ENCODE results near the gene RBM18.

Gene RBM18

DNA sequence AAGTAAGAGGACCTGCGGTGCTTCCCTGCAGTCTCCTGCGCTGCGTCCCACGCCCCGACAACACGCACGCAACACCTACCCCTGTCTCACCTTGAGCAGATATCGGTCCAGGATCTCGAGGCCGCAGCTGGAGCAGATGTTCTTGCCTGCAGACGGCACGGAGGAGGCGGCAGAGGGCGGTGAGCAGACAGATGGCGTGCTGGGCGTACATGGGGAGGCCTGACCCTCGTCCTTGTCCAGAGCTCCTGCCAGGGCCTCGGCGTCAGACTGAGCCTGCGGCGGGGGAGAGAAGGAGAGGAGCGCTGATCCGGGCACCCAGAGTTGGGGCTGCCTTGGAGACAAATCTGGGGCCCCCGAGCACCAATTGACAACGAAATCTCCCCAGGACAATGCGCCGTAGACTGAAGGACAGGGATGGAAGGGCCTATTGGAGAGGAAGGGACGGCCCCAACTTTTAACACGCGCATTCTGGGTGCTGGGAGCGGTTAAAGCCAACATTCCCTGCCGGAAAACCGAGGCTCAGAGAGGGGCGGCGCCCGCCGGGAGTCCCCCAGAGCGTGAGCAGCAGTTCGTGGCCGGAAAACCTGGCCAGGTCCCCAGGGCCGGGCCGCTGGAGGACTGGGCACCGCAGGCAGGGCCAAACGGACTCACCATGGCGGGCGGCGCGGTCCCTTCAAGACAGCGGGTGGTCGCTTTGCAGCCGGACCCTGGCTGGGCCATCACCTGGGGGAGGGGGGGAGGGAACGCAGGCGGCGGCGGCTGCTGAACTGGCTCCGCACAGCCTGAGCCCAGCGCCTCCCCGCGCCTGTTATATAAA lies 37.7 kb downstream of the RBM18 start:
- no peak for TF ChIP-seq JUND (IDR thresholded peaks at IDR 0.05; ENCODE audit: low read depth)
- DNase-seq (ENCODE audit: low read depth in 1 of 2, low spot score in 1 of 2), result no peak
- in situ Hi-C loops (cut with HindIII; ENCODE audit: low pct_unique_long_range_greater_than_20kb, low sequenced_read_pairs), result no loop called here

DNA sequence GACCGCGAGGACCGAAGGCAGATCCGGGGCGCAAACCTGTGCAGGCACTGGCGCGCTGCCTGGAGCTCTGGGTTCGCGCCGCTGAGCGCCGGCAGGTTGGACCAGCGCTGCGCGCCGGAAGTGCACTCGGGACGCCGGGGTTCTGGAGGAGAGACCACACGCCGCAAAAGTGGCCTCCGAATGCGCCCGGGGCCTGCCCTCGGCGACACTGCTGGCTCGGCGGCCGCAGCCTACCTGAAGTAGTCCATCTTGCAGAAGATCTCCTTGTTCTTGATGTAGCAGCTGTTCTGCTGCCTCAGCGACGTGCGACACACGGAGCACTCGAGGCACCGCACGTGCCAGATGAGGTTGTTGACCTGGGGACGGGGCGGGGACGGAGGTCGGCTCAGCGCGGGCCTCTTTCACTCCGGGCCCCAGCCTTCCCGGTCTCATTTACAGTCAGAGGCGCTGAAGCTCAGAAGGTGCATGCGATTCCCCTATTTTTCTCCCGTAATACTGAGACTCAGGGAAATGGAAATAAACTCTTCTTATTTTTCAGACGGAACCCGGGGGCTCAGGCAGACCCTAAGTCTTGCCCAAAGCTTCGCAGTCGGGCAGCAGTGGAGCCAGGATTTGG lies 38.4 kb downstream of the RBM18 start:
- TF ChIP-seq JUND (IDR thresholded peaks at IDR 0.05; ENCODE audit: low read depth), result no peak
- in situ Hi-C loops (cut with HindIII; ENCODE audit: low pct_unique_long_range_greater_than_20kb, low sequenced_read_pairs), result no loop called here
- DNase-seq (ENCODE audit: low read depth in 1 of 2, low spot score in 1 of 2), result no peak

DNA sequence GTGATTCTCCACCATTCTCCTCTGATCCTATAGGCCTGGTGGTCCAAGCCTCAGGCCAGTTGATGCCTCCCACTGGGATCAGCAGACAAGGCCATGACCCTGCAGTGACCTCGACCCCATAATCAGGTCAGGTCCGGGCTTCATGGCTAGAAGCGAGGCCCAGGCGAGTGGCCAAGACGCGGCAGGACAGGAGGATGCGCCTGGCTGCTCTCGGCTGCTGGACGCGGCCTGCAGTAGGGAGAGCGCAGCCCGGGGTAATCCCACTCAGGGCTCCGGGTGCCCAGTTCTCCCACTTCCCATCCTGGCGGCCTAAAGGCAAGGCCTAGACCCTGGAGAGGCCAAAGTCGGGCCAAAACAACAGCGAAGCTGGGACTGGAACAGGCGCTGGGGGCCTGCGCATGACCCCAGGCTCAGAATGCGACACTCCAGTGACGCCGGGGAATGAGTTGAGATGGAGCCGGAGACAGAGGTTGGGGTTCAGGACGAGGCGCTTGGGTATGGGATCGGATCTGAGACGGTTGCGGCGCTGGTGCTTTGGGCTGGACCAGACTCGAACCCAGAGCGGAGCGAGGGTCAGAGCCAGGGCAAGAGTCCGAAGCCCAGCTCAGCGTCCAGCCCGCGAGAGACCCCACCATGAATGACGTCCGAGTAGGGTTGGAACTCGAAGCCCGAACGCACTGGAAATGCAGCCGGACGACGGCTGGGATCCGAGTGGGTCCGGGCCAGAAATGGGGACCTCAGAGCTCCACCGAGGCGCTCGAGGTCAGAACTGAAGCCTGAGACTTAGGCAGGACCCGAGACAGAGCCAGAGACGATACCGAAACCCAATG lies 39.1 kb downstream of the RBM18 start:
- in situ Hi-C loops (cut with HindIII; ENCODE audit: low pct_unique_long_range_greater_than_20kb, low sequenced_read_pairs), result no loop called here
- DNase-seq (ENCODE audit: low read depth in 1 of 2, low spot score in 1 of 2), result no peak
- no peak for TF ChIP-seq JUND (IDR thresholded peaks at IDR 0.05; ENCODE audit: low read depth)

DNA sequence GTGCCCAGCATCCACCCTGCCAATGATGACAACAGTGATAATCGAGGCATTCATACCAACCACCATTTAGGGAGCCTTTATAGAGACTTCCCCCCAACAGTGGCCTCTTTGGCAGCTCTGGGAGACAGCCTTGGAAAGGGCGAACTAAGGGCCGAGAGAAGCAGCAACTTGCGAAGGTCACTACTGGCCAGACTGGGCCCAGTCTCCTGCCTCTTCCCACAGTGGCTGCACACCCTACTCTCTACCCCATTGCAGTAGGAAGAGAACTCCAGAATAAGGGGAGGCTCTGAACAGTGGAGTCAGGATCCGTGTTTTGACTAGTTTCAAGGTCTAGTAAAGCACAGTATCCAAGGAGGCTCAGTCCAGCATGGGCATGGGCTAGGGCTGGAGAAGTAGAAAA lies 41.2 kb downstream of the RBM18 start:
- no peak for DNase-seq (ENCODE audit: low read depth in 1 of 2, low spot score in 1 of 2)
- no peak for TF ChIP-seq JUND (IDR thresholded peaks at IDR 0.05; ENCODE audit: low read depth)
- in situ Hi-C loops (cut with HindIII; ENCODE audit: low pct_unique_long_range_greater_than_20kb, low sequenced_read_pairs), result no loop called here

DNA sequence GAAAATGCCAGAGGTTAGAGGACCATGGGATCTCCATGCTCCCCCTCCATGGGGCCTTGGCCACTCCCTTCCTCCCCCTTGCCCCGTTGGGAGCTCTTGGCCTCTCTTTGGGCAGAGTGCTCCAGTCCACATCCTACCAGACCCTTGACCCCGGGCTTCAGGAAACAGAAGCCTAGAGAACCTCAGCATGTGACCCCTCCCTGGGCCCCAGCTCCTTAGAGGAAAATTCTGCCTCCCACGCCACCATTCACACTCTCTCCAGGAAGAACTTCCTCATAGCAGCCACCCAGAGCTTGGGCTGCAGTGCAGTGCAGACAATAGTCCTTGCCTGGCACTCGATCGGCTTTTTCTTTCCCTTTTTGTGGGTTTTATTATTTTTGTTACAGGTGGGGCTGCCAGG lies 41.8 kb downstream of the RBM18 start:
- in situ Hi-C loops (cut with HindIII; ENCODE audit: low pct_unique_long_range_greater_than_20kb, low sequenced_read_pairs), result no loop called here
- no peak for TF ChIP-seq JUND (IDR thresholded peaks at IDR 0.05; ENCODE audit: low read depth)

DNA sequence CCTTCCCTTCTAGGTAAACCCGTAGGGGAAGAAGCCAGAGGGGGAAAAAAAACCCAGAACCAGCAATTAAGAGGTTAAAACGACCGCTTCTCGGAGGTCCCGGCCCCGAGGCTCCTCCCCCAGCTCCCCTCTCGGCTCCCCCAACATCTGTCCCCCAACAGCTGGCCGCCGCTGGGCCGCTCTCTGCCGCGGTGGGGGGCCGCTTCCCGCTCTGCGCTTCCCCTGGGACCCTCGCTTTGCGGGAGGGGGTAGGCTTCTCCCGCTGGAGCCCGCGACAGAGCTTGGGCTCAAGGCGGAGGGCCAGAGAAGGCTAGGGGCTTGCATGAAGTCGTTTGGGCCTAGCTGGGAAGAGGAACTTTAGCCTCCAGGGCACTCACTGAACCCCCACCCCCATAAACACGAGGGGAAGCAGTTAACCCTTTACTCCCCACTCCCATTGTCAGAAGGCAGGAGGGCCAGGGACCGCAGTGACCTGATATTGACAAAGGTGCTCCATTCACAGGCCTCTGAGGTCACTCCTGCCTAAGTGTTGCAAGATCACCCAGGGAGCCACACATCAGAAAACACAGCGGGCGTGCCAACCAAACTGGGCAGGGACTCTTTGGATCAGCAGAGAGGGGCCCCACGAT lies 43.3 kb downstream of the RBM18 start:
- no peak for DNase-seq (ENCODE audit: low read depth in 1 of 2, low spot score in 1 of 2)
- TF ChIP-seq JUND (IDR thresholded peaks at IDR 0.05; ENCODE audit: low read depth), result no peak
- in situ Hi-C loops (cut with HindIII; ENCODE audit: low pct_unique_long_range_greater_than_20kb, low sequenced_read_pairs), result no loop called here

More for the DNA sequence above, 41.8 kb downstream of the RBM18 start:
- no peak for DNase-seq (ENCODE audit: low read depth in 1 of 2, low spot score in 1 of 2)

- no peak for TF ChIP-seq JUND (IDR thresholded peaks at IDR 0.05; ENCODE audit: low read depth)
- DNase-seq (ENCODE audit: low read depth in 1 of 2, low spot score in 1 of 2), result no peak
- in situ Hi-C loops (cut with HindIII; ENCODE audit: low pct_unique_long_range_greater_than_20kb, low sequenced_read_pairs), result no loop called here
Measured at GRCh38 chr9:122220673-122221182, 43.9 kb downstream of the RBM18 start.

GRCh38 chr9:122219856-122220672 lies 44.6 kb downstream of the RBM18 start:
- TF ChIP-seq JUND (IDR thresholded peaks at IDR 0.05; ENCODE audit: low read depth), result no peak
- in situ Hi-C loops (cut with HindIII; ENCODE audit: low pct_unique_long_range_greater_than_20kb, low sequenced_read_pairs), result no loop called here
- DNase-seq (ENCODE audit: low read depth in 1 of 2, low spot score in 1 of 2), result no peak

- no peak for DNase-seq (ENCODE audit: low read depth in 1 of 2, low spot score in 1 of 2)
- in situ Hi-C loops (cut with HindIII; ENCODE audit: low pct_unique_long_range_greater_than_20kb, low sequenced_read_pairs), result no loop called here
- TF ChIP-seq JUND (IDR thresholded peaks at IDR 0.05; ENCODE audit: low read depth), result no peak
Measured at GRCh38 chr9:122218935-122219855, 45.4 kb downstream of the RBM18 start.

- TF ChIP-seq JUND (IDR thresholded peaks at IDR 0.05; ENCODE audit: low read depth), result no peak
- in situ Hi-C loops (cut with HindIII; ENCODE audit: low pct_unique_long_range_greater_than_20kb, low sequenced_read_pairs), result no loop called here
- DNase-seq (ENCODE audit: low read depth in 1 of 2, low spot score in 1 of 2), result no peak
Measured at GRCh38 chr9:122218071-122218934, 46.3 kb downstream of the RBM18 start.
